Measurements from ENCODE around the gene ADAMTS2.

ADAMTS2 gene

GRCh38 chr5:179128041-179128365 lies 217.3 kb downstream of the ADAMTS2 start:
- no peaks in the 10 kb centered on the region for H3K36me3 ChIP-seq (ENCODE audit: insufficient read depth, low read length)

GRCh38 chr5:179127136-179128040 lies 217.9 kb downstream of the ADAMTS2 start:
- DNase-seq (ENCODE audit: low read depth, low spot score), result no peak
- no peak overlapping the region for H3K27ac ChIP-seq
- H3K9me3 ChIP-seq (ENCODE audit: low read depth, low read length), result no peaks in the 10 kb centered on the region
- H3K4me3 ChIP-seq, result no peak overlapping the region
- H3K9ac ChIP-seq (ENCODE audit: insufficient read length), result no peak overlapping the region
- H3K36me3 ChIP-seq (ENCODE audit: insufficient read depth, low read length), result no peaks in the 10 kb centered on the region
- TF ChIP-seq POLR2AphosphoS5 (IDR thresholded peaks at IDR 0.05; ENCODE audit: borderline replicate concordance, low read depth, low read length) (no peak), EZH2 (IDR thresholded peaks at IDR 0.05) (no peak), FOXP2 (optimal IDR thresholded peaks at IDR 0.05; ENCODE audit: control extremely low read depth, extremely low read length, insufficient read depth) (no peak)

More at GRCh38 chr5:179128041-179128365, 217.3 kb downstream of the ADAMTS2 start:
- Histone ChIP-seq H3K9me3 (ENCODE audit: low read depth, low read length) (no peaks in the 10 kb centered on the region), H3K9ac (ENCODE audit: insufficient read length) (no peak overlapping the region), H3K4me3 (no peak overlapping the region), H3K27ac (no peak overlapping the region)
- DNase-seq (ENCODE audit: low read depth, low spot score), result no peak
- TF ChIP-seq POLR2AphosphoS5 (IDR thresholded peaks at IDR 0.05; ENCODE audit: borderline replicate concordance, low read depth, low read length) (no peak), FOXP2 (optimal IDR thresholded peaks at IDR 0.05; ENCODE audit: control extremely low read depth, extremely low read length, insufficient read depth) (no peak), EZH2 (IDR thresholded peaks at IDR 0.05) (no peak)

- Histone ChIP-seq H3K36me3 (ENCODE audit: insufficient read depth, low read length) (no peaks in the 10 kb centered on the region), H3K4me3 (no peak overlapping the region), H3K27ac (no peak overlapping the region), H3K9ac (ENCODE audit: insufficient read length) (no peak overlapping the region), H3K9me3 (ENCODE audit: low read depth, low read length) (no peaks in the 10 kb centered on the region)
- no peak for DNase-seq (ENCODE audit: low read depth, low spot score)
- TF ChIP-seq POLR2AphosphoS5 (IDR thresholded peaks at IDR 0.05; ENCODE audit: borderline replicate concordance, low read depth, low read length), result no peak
- no peak for TF ChIP-seq FOXP2 (optimal IDR thresholded peaks at IDR 0.05; ENCODE audit: control extremely low read depth, extremely low read length, insufficient read depth)
- no peak for TF ChIP-seq EZH2 (IDR thresholded peaks at IDR 0.05)
Observed at GRCh38 chr5:179126506-179126991, 218.7 kb downstream of the ADAMTS2 start.

- Histone ChIP-seq H3K27ac (no peak overlapping the region), H3K9me3 (ENCODE audit: low read depth, low read length) (no peaks in the 10 kb centered on the region)
- DNase-seq (ENCODE audit: low read depth, low spot score), result no peak
Observed at GRCh38 chr5:179125789-179126505, 219.3 kb downstream of the ADAMTS2 start.

GRCh38 chr5:179124853-179125788 lies 220.1 kb downstream of the ADAMTS2 start:
- TF ChIP-seq POLR2AphosphoS5 (IDR thresholded peaks at IDR 0.05; ENCODE audit: borderline replicate concordance, low read depth, low read length) (no peak), EZH2 (IDR thresholded peaks at IDR 0.05) (no peak)
- DNase-seq (ENCODE audit: low read depth, low spot score), result no peak

More at GRCh38 chr5:179125789-179126505, 219.3 kb downstream of the ADAMTS2 start:
- no peak overlapping the region for H3K9ac ChIP-seq (ENCODE audit: insufficient read length)
- no peaks in the 10 kb centered on the region for H3K36me3 ChIP-seq (ENCODE audit: insufficient read depth, low read length)
- TF ChIP-seq FOXP2 (optimal IDR thresholded peaks at IDR 0.05; ENCODE audit: control extremely low read depth, extremely low read length, insufficient read depth) (no peak), POLR2AphosphoS5 (IDR thresholded peaks at IDR 0.05; ENCODE audit: borderline replicate concordance, low read depth, low read length) (no peak), EZH2 (IDR thresholded peaks at IDR 0.05) (no peak)
- H3K4me3 ChIP-seq, result no peak overlapping the region

GRCh38 chr5:179124273-179124852 lies 220.9 kb downstream of the ADAMTS2 start:
- Histone ChIP-seq H3K9me3 (ENCODE audit: low read depth, low read length) (no peaks in the 10 kb centered on the region), H3K9ac (ENCODE audit: insufficient read length) (no peak overlapping the region), H3K27ac (no peak overlapping the region), H3K36me3 (ENCODE audit: insufficient read depth, low read length) (no peaks in the 10 kb centered on the region), H3K4me3 (no peak overlapping the region)
- no peak for DNase-seq (ENCODE audit: low read depth, low spot score)
- TF ChIP-seq EZH2 (IDR thresholded peaks at IDR 0.05), result no peak
- no peak for TF ChIP-seq POLR2AphosphoS5 (IDR thresholded peaks at IDR 0.05; ENCODE audit: borderline replicate concordance, low read depth, low read length)
- no peak for TF ChIP-seq FOXP2 (optimal IDR thresholded peaks at IDR 0.05; ENCODE audit: control extremely low read depth, extremely low read length, insufficient read depth)

More at GRCh38 chr5:179124853-179125788, 220.1 kb downstream of the ADAMTS2 start:
- Histone ChIP-seq H3K4me3 (no peak overlapping the region), H3K27ac (no peak overlapping the region), H3K9ac (ENCODE audit: insufficient read length) (no peak overlapping the region), H3K9me3 (ENCODE audit: low read depth, low read length) (no peaks in the 10 kb centered on the region), H3K36me3 (ENCODE audit: insufficient read depth, low read length) (no peaks in the 10 kb centered on the region)

- H3K9me3 ChIP-seq (ENCODE audit: low read depth, low read length), result no peaks in the 10 kb centered on the region
- DNase-seq (ENCODE audit: low read depth, low spot score), result no peak
- H3K27ac ChIP-seq, result no peak overlapping the region
Observed at GRCh38 chr5:179123491-179124272, 221.6 kb downstream of the ADAMTS2 start.

More at GRCh38 chr5:179123491-179124272, 221.6 kb downstream of the ADAMTS2 start:
- Histone ChIP-seq H3K4me3 (no peak overlapping the region), H3K36me3 (ENCODE audit: insufficient read depth, low read length) (no peaks in the 10 kb centered on the region), H3K9ac (ENCODE audit: insufficient read length) (no peak overlapping the region)
- no peak for TF ChIP-seq FOXP2 (optimal IDR thresholded peaks at IDR 0.05; ENCODE audit: control extremely low read depth, extremely low read length, insufficient read depth)
- TF ChIP-seq POLR2AphosphoS5 (IDR thresholded peaks at IDR 0.05; ENCODE audit: borderline replicate concordance, low read depth, low read length), result no peak
- TF ChIP-seq EZH2 (IDR thresholded peaks at IDR 0.05), result no peak
